B cell (primary cell): ENCODE results near the gene SLC24A4. TPM values are rescaled to one million over a fixed set of nuclear protein-coding genes. Genes with fewer than 3 reads are reported as not detected.

ENCODE experiments used
- ATAC-seq: fragments of 200-7000 bp; cut with Tn5 transposase; one replicate; pipeline ENCODE4 v1.10.0; 2021; ENCODE audit warnings: low read depth, mild to moderate bottlenecking, moderate number of reproducible peaks, moderate library complexity
- CTCF ChIA-PET: fragments of 350-600 bp; sonication (Branson Sonifier 250); formaldehyde crosslinking; loops from one replicate; lab custom pipeline; 2021; ENCODE audit warnings: antibody characterized with exemption, inconsistent platforms; lab: Charles Lee
- POLR2A ChIA-PET: fragments of 350-600 bp; sonication (Branson Sonifier 250); formaldehyde crosslinking; loops from one replicate; lab custom pipeline; 2021; ENCODE audit warnings: antibody characterized with exemption; lab: Charles Lee
- DNase-seq: peaks from one replicate; pipeline ENCODE4 v3.0.0; 2013
- H2AFZ ChIP-seq: 2 replicates; pipeline ENCODE4 v1.6.1; 2012; ENCODE audit warnings: mild to moderate bottlenecking, low read depth, low read length; ENCODE audit not compliant: insufficient read depth, poor library complexity, severe bottlenecking
- H3K27ac ChIP-seq, 2 donors: 1 replicate in 1 of 2; 2 replicates in 1 of 2; pipeline ENCODE4 v1.5.1; 2012 to 2013; ENCODE audit warnings: low read length in 2 of 2, mild to moderate bottlenecking in 2 of 2, moderate library complexity in 1 of 2
- H3K27me3 ChIP-seq, 4 experiments: fragments of 200-600 bp in 1 of 4; sonication (generic) in 1 of 4; replicated peaks in 1 of 4; 1 replicate in 2 of 4; 2 replicates in 2 of 4; pipeline versions ENCODE4 v1.6.1 to v1.7.0; 2013 to 2016; ENCODE audit warnings: low read length in 3 of 4, mild to moderate bottlenecking in 2 of 4, mixed read lengths in 1 of 4, moderate library complexity in 1 of 4; ENCODE audit not compliant: insufficient read depth in 4 of 4, control insufficient read depth in 3 of 4; ENCODE audit errors: control extremely low read depth in 1 of 4
- H3K36me3 ChIP-seq, 2 experiments: replicated peaks in 1 of 2; 1 replicate in 1 of 2; 2 replicates in 1 of 2; pipeline versions ENCODE4 v1.6.1 to v1.7.1; 2013; ENCODE audit warnings: low read length in 1 of 2; ENCODE audit not compliant: insufficient read depth in 2 of 2, control insufficient read depth in 1 of 2; ENCODE audit errors: control extremely low read depth in 1 of 2, extremely low read depth in 1 of 2
- H3K4me1 ChIP-seq, 2 donors: fragments of 200-600 bp in 1 of 2; sonication (generic) in 1 of 2; 1 replicate in 1 of 2; 2 replicates in 1 of 2; pipeline versions ENCODE4 v1.5.1 to v1.6.1; 2013 to 2017; ENCODE audit warnings: low read length in 2 of 2; ENCODE audit not compliant: control insufficient read depth in 2 of 2, insufficient read depth in 2 of 2
- H3K4me2 ChIP-seq: replicated peaks from 2 replicates; pipeline ENCODE3; 2012; ENCODE audit warnings: mild to moderate bottlenecking, low read depth, low read length; ENCODE audit not compliant: poor library complexity, severe bottlenecking
- H3K4me3 ChIP-seq, 5 experiments: fragments of 200-600 bp in 1 of 5; sonication (generic) in 1 of 5; 1 replicate in 3 of 5; 2 replicates in 2 of 5; pipeline versions ENCODE4 v1.5.1 to v1.7.0; 2011 to 2016; ENCODE audit warnings: low read length in 4 of 5, mild to moderate bottlenecking in 4 of 5, low read depth in 2 of 5, control low read depth in 1 of 5, moderate library complexity in 1 of 5; ENCODE audit not compliant: insufficient read depth in 1 of 5; ENCODE audit errors: control extremely low read depth in 1 of 5, extremely low read depth in 1 of 5
- H3K79me2 ChIP-seq: fragments of 200-600 bp; sonication (generic); one replicate; pipeline ENCODE4 v1.6.0; 2016; ENCODE audit warnings: low read length; ENCODE audit not compliant: control insufficient read depth, insufficient read depth
- H3K9ac ChIP-seq: fragments of 200-600 bp; sonication (generic); 2 replicates; pipeline ENCODE4 v1.6.1; 2017; ENCODE audit warnings: mild to moderate bottlenecking, low read length, moderate library complexity
- H3K9me3 ChIP-seq, 3 donors: one replicate each; pipeline versions ENCODE4 v1.6.1 to v1.7.1; 2013; ENCODE audit warnings: low read length in 2 of 3; ENCODE audit not compliant: control insufficient read depth in 2 of 3, insufficient read depth in 1 of 3; ENCODE audit errors: control extremely low read depth in 1 of 3
- H4K20me1 ChIP-seq: 2 replicates; pipeline ENCODE4 v1.6.0; 2012; ENCODE audit warnings: mild to moderate bottlenecking, low read length; ENCODE audit not compliant: insufficient read depth, control insufficient read depth, poor library complexity, severe bottlenecking
- H3K27ac Mint-ChIP-seq: one replicate; pipeline ENCODE4 v1.8.0; 2021; ENCODE audit warnings: mixed read lengths
- H3K27me3 Mint-ChIP-seq: one replicate; pipeline ENCODE4 v1.8.0; 2021; ENCODE audit warnings: mixed read lengths
- H3K4me1 Mint-ChIP-seq: one replicate; pipeline ENCODE4 v1.8.0; 2021; ENCODE audit warnings: mixed read lengths
- H3K4me3 Mint-ChIP-seq: one replicate; pipeline ENCODE4 v1.8.0; 2021; ENCODE audit warnings: mixed read lengths
- H3K9me3 Mint-ChIP-seq: one replicate; pipeline ENCODE4 v1.8.0; 2022; ENCODE audit warnings: mixed read lengths; ENCODE audit not compliant: insufficient read depth
- EZH2 ChIP-seq: IDR thresholded peaks from 2 replicates; pipeline ENCODE4 v1.6.1; 2012; ENCODE audit warnings: borderline replicate concordance, low read depth, mild to moderate bottlenecking, moderate library complexity, low read length; ENCODE audit not compliant: insufficient read depth, poor library complexity, severe bottlenecking
- WGBS: methylation state at CpG from one replicate; pipeline ENCODE4 v1.1.5; 2013; ENCODE audit warnings: missing lambda C conversion rate; ENCODE audit not compliant: insufficient coverage; 5-methylcytosine and 5-hydroxymethylcytosine counted together
- intact Hi-C: fragments of 100-400 bp; cut with micrococcal nuclease; formaldehyde crosslinking; loops from one replicate; pipeline ENCODE4 v1.10.0; 2022
- polyA plus RNA-seq: library from polyadenylated mRNA; depleted of rRNA; stranded (reverse); fragments of >200 nt; gene quantifications from 2 replicates; pipeline ENCODE4 v1.2.3, GENCODE V29; 2012
- total RNA-seq, 2 donors: library from RNA; stranded (reverse); fragments of 120-200 nt in 1 of 2; gene quantifications; 1 replicate in 1 of 2; 2 replicates in 1 of 2; pipeline versions ENCODE4 v1.2.3 to v1.2.4, GENCODE V29; 2013 to 2022
- TF ChIP-seq, protein P1 (sequence below): fragments of 200-600 bp; IDR thresholded peaks from one replicate; pipeline ENCODE4 v1.8.0; 2022; ENCODE audit warnings: antibody characterized with exemption, mild to moderate bottlenecking

The SLC24A4 gene
- total and polyA plus RNA-seq, 2 donors (not counting 1 experiment from before 2014, with no cell fraction given) = 0.19 TPM; not detected in 1

DNA sequence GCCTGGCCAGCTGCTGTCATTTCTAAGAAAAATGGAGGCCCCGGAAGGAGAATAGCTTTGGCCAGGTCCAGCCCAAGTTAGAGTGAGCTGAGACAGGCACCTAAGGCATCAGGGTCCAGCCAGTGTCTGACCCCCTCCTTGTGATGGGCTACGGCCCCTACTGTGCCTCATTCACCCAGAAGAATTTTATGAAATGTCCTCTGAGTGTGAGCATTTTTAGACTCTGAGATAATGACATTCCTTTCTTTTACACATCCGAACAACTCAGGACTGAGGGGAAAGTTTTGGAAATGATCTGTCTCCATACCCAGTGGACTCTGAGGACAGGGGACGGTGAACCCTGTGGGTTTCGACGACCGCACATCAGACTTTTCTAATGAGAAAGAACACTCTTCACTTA is 50.4 kb downstream of the SLC24A4 start:
- no peak for DNase-seq
- H3K9ac ChIP-seq = no peak overlapping the region
- TF ChIP-seq EZH2 = no peak
- TF ChIP-seq, protein P1, sequence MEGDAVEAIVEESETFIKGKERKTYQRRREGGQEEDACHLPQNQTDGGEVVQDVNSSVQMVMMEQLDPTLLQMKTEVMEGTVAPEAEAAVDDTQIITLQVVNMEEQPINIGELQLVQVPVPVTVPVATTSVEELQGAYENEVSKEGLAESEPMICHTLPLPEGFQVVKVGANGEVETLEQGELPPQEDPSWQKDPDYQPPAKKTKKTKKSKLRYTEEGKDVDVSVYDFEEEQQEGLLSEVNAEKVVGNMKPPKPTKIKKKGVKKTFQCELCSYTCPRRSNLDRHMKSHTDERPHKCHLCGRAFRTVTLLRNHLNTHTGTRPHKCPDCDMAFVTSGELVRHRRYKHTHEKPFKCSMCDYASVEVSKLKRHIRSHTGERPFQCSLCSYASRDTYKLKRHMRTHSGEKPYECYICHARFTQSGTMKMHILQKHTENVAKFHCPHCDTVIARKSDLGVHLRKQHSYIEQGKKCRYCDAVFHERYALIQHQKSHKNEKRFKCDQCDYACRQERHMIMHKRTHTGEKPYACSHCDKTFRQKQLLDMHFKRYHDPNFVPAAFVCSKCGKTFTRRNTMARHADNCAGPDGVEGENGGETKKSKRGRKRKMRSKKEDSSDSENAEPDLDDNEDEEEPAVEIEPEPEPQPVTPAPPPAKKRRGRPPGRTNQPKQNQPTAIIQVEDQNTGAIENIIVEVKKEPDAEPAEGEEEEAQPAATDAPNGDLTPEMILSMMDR = no peak
- no peaks in the 10 kb centered on the region for H3K79me2 ChIP-seq
- 100% methylated on average over 3 of the region's 7 CpGs for WGBS
- no peak overlapping the region for H3K27ac ChIP-seq
- Mint-ChIP-seq H3K9me3 (peaks cover 2% of the 10 kb centered on the region), H3K27ac (no peak overlapping the region), H3K4me3 (no peak overlapping the region), H3K4me1 (no peaks in the 10 kb centered on the region), H3K27me3 (peaks cover 15% of the 10 kb centered on the region)
- ChIA-PET POLR2A (no interaction called here), CTCF (no interaction called here)
- no peak overlapping the region for H2AFZ ChIP-seq
- H3K4me3 ChIP-seq = no peak overlapping the region
- peaks cover 0 to 3% (median 0%) of the 10 kb centered on the region in 4 experiments for H3K27me3 ChIP-seq
- ATAC-seq = no peak
- no peaks in the 10 kb centered on the region for H3K36me3 ChIP-seq
- no peaks in the 10 kb centered on the region for H4K20me1 ChIP-seq
- H3K4me2 ChIP-seq = no peak overlapping the region
- intact Hi-C loops = no loop called here
- H3K9me3 ChIP-seq = peaks cover 0 to 8% (median 0%) of the 10 kb centered on the region in 3 donors
- no peaks in the 10 kb centered on the region for H3K4me1 ChIP-seq

DNA sequence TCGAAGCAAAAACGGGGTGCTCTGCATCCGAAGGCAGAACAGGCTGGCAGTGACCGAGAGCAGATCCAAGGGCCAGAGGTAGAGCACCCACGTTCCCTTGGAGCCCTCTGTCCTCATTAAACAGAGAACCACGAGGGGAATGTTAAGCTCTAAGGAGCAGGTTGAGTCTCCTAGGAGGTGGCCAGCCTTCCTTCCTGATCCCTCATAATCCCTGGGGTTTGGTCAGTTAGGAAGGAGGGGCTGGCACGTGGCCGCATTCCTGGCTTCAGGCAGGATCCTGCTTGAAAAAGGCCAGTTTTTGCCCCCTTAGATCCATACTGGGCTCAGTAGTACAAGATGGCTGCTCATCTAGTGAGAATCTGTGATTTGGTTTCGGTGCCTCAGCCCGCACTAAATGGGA is 57.2 kb downstream of the SLC24A4 start:
- H3K4me2 ChIP-seq = no peak overlapping the region
- no peaks in the 10 kb centered on the region for H3K4me1 ChIP-seq
- H3K9me3 ChIP-seq = peaks cover 0 to 8% (median 0%) of the 10 kb centered on the region in 3 donors
- H3K4me3 Mint-ChIP-seq = no peak overlapping the region
- no peaks in the 10 kb centered on the region for H3K9me3 Mint-ChIP-seq
- peaks cover 14% of the 10 kb centered on the region for H3K27me3 Mint-ChIP-seq
- ChIA-PET CTCF (no interaction called here), POLR2A (no interaction called here)
- WGBS = 93% methylated on average over 7 of the region's 10 CpGs
- DNase-seq (no peak), ATAC-seq (no peak)
- H3K27me3 ChIP-seq = no peaks in the 10 kb centered on the region
- H3K4me1 Mint-ChIP-seq = no peaks in the 10 kb centered on the region
- TF ChIP-seq, protein P1 = no peak
- no peak for TF ChIP-seq EZH2
- no peak overlapping the region for H3K9ac ChIP-seq
- H2AFZ ChIP-seq = no peak overlapping the region
- intact Hi-C loops = no loop called here
- no peaks in the 10 kb centered on the region for H3K79me2 ChIP-seq
- no peak overlapping the region for H3K4me3 ChIP-seq
- H4K20me1 ChIP-seq = no peaks in the 10 kb centered on the region
- no peak overlapping the region for H3K27ac ChIP-seq
- H3K27ac Mint-ChIP-seq = no peak overlapping the region
- H3K36me3 ChIP-seq = no peaks in the 10 kb centered on the region
